NOMO-1 (cell line): Measurements from ENCODE around the gene DNAH10.

Experiments used
- DNase-seq, 2 experiments: peaks; one replicate each; lab custom pipeline; 2025; ENCODE audit not compliant: unreplicated experiment in 2 of 2; lab: John Stamatoyannopoulos, UW

The DNAH10 gene

DNA sequence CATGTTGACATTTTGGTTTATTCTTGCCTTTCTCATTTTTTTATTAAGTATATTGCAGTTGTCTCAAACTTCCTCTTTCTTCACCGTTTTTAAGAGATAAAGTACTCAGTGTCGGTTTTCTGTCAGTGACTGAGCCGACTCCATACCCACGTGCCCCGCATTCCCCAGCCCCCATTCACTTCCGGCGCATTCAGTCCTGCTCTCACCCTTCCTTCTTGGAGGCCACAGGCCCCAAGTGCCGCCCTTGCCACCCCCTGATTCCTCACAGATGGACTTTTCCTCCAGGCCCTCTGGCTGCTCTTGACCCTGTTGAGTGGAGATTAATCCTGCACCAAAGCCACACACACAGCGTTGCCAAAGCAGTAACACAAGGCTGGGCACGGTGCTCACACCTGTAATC lies 19.1 kb upstream of the DNAH10 start:
- DNase-seq, result peak; percentile 86 to 88

DNA sequence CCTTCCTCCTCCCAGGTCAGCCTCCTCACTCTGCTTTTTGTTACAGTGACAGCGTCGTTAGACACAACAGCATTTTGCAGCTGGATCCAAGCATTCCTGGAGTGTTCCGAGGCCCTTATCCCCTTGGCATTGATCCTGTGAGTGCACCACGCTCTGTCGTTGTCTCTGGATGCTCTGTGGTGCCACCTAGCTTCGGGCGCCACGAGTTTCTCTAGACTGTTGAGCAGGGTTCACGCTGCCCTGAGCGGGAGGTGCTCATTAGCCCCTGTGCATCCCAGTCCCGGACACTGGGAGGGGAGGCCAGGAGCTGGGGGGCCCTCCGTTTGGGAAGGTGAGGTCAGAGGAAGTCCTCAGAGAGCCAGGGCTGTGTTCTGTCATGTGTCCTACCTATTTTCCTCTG lies 17.3 kb upstream of the DNAH10 start:
- no peak for DNase-seq

DNA sequence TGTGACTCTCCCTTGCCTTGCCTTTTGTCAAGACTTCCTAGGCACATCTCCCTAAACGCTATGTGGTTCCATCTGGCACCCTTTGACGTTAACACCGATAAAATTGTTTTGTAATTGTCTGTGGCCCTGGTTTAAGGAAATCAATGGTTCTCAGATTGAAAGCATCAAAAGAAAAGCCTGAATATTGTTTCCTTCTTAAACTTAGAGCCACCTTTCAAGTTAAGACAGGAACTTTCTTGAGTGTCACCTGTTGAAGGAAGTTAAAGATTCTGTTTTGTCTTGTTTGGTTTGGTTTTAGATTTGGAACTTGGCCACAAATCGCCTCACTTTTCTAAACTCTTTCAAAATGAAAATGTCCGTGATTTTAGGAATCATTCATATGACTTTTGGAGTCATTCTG lies 14.8 kb upstream of the DNAH10 start:
- no peak for DNase-seq

GRCh38 chr12:123748161-123748560 lies 13.9 kb upstream of the DNAH10 start:
- peak; percentile 38 to 65 for DNase-seq

DNA sequence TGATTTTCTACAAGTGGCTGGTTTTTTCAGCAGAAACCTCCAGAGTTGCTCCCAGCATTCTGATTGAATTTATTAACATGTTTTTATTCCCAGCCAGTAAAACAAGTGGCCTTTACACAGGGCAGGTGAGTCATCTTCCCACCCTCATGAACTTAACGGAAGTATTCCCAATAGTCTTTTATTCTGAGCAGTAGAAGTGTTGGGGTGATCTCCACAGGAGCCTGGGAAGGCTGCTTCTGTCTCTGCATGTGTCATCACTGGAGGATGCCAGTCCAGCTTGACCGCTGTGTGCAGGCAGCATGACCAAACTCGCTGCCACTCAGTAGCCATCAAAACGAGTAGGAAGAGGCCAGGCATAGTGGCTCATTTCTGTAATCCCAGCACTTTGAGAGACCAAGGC lies 13.4 kb upstream of the DNAH10 start:
- DNase-seq, result no peak

DNA sequence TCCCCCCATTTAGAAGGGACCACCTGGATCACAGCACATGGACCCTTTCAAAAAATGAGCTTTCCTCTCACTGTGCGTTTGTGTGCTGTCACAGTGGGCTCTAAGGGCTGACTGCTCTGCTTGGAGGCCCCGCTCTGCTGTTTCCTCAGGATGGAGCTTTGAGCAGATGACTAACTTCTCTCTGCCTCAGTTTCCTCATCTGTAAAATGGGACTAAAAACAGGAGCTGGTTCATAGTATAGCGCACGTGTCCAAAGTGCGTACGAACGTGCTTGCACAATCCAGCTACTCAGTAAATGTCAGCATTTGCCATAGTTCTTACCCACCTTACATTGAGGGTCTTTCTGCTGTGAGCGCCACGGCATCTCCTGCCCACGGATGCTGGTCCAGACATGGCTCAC lies 12.7 kb upstream of the DNAH10 start:
- no peak for DNase-seq

- DNase-seq, result no peak
These were observed 11.9 kb upstream of the DNAH10 start for GRCh38 chr12:123750159-123750656.

GRCh38 chr12:123752046-123752445 lies 10.1 kb upstream of the DNAH10 start:
- DNase-seq, result no peak

DNA sequence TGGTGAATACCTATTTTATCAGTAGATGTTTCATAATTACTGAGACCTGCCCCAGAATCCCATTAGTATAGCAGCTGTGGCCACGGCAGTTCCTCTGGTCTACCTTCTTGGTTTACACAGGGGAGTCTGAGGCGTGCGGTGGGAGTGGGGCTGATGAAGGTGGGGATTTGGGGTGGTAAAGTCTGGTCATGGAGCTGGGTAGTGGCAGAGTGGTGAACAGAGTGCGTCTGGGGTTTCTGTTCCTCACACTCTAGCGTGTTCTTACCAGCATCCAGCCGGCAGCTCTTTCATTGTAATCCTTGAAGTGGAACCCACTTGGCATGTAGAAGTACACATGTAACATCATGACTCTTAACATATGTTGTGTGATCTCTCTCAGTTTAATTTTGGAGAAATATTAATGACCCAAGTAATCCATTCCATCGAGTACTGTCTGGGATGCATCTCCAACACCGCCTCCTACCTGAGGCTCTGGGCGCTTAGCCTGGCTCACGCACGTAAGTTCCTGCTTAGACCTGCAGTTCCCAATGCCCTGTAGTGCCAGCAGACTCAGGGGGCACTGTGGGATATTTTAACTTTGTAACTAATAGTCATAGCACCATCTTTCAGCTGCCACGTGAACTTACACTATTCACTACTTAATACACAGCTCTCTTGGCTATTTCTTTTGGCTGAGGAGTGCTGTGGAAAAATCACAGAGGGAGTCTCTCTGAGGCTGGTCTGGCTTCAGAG lies 7.9 kb upstream of the DNAH10 start:
- DNase-seq, result no peak

- DNase-seq, result no peak
These were observed 4.5 kb upstream of the DNAH10 start for GRCh38 chr12:123757561-123757960.

DNA sequence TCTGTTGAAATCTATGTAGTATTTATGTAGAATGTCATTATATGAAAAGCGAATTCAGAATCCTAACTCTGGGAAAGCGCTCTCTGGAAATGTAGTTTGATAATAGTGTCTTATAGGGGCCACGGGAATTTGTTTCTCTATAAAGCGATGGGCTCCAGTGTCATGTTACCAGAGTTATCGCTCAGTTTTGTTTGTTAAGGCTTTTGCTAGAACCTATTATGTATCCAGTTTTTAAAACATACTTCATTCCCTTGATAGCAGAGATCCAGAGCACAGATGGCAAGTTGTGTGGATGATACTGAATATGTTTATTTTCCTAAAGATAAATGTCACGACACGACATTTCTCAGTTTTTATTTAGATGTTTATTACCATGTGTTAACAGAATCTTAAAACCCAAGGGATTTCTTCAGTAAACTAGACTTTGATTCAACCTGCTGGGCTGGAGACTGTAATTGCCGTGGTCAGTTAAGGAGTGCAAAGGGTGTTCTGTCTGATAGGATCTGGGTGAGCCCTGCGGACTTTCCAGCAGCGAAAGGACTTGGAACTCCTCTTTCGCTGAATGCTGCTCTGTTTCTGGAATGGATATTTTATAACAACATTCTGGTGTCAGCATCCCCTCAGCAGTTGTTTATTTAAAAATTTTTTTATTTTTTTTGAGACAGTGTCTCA lies 1.7 kb upstream of the DNAH10 start:
- DNase-seq, result no peak

GRCh38 chr12:123762715-123763052 lies 583 bp downstream of the DNAH10 start:
- DNase-seq, result no peak

DNA sequence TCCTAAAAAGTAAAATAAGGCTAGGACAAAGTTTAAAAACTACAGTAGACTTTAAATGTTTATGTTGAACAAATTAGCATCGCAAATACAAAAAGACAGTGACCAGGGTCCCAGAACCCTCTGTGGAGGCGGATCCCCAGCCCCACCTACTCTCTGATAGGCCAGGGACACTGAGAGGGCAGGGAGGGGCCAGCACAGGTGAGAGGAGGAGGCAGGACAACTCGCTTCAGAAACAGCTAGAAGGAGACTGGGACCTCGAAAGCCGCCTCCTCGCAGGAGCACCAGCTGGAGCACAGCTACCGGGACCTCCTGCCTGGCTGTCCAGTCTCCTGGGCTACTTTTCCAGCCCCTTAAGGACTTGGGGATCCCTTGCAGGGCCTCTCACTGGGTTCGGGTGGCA lies 992 bp downstream of the DNAH10 start:
- DNase-seq, result no peak

GRCh38 chr12:123764109-123764508 lies 2.0 kb downstream of the DNAH10 start:
- no peak for DNase-seq

DNA sequence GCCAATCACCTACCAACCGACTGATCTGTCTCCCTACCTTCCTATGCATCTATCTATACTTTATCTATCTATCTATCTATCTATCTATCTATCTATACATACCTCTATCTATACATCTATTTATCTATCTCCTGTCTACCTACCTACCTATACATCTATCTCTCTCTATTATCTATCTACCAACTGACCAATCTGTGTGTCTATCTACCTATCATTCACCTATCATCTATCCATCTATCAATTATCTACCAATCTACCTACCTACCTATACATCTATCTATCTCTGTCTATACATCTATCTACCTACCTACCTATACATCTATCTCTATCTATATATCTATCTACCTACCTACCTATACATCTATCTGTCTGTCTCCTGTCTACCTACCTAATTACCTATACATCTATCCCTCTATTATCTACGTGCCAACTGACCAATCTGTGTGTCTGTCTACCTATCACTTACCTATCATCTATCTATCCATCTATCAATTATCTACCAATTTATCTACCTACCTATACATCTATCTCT lies 3.5 kb downstream of the DNAH10 start:
- DNase-seq, result no peak

DNA sequence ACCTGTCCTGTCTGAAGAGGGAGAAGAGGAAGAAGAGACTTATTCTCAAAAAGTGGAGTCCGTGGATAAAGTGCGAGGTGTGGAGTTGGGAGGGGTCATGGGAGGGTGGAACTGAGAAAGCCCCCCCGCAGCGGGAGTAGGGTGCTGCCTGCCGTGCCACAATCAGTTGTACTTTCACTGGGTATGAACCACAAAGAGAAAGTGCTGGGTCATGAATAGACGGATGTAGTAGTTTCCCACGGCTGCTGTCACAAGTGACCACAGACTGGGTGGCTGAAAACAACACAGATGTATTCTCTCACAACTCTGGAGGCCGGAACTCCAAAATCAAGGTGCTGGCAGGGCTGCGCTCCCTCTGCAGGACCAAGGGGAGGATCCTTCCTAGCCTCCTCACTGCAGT lies 5.5 kb downstream of the DNAH10 start:
- peak in 1 of 2 experiments; percentile 72 for DNase-seq

DNA sequence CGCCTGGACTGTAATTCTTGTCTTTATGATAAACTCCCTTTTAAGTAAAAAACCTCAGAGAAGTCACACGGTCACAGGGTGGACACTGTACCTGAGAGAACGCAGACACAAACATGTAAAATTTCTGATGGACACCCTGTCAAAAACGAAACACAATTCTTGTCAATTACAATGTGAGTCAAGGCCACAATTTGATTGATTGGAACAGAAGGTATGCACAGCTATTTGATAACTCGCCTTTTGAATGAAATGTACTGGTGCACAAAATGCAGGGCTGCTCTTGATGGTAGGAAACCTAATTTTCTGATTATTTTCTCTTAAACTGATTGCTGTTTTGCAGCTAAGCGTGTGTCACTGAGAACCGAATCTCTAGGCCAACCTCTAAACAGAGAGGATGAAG lies 9.2 kb downstream of the DNAH10 start:
- no peak for DNase-seq

- no peak for DNase-seq
These were observed 10.0 kb downstream of the DNAH10 start for GRCh38 chr12:123772074-123772473.

DNA sequence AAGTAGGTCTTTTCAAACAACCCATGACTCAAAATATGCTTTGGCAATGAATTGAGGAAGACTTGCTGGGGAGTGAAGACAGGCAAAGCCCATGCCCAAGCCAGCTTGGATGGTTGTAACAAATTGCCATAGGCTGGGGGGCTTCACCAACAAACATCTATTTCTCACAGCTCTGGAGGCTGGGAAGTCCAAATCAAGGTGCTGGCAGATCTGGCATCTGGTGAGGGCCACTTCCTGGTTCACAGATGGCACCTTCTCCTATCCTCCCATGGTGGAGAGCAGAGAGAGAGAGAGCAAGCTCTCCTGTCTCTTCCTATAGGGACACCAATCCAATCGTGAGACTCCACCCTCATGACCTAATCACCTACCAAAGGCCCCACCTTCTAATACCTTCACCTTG lies 11.3 kb downstream of the DNAH10 start:
- DNase-seq, result no peak

DNA sequence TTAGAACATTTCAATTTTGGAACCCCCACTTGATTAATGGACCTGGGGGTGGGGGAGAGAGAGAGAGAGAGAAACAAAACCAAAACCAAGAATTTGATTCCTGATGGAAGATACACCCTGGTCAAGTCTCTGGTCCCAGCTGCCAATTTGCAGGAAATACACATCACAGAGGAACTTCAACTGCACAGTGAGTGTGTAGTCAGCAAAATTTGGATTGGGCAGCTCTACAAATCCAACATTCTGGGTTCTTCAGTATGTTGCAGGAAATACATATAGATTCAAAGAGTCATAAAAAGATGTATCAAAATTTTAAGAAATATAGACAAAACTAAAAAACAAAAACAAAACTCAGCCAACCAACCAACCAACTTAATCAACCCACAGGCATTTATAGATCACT lies 17.4 kb downstream of the DNAH10 start:
- DNase-seq, result no peak

DNA sequence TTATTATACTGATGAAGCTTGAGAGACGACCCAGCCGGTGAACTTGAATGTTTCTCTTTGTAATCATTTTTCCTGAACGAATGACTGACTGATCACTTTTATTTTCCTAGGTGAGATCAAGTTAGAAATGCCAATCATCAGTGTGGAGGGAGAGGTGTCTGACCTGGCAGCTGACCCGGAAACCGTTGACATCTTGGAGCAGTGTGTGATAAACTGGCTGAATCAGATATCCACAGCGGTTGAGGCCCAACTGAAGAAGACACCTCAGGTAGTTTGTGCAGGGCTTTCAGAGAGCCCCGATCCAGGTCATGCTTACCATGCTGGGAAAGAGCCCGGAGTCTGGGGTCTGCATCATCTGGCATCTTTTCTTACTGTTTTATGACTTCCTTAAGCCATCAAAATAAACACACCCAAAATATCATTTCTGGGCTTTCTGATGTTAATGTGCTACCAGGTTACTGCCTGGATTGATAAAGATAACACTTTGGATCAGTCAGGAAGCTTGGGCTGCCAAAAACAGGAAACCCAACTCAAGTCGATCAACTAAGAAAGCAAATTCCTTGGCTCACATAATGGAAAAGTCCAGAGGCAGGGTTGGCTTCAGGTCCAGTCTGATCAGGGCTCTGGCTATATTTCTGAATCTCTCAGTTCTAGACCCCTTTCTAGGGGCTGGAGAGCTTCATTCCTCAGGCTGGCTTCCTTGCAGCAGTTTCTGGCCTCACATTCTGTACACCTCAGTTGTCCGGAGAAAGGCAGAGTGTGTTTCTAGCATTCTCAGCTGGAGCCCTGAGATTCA lies 21.1 kb downstream of the DNAH10 start:
- DNase-seq, result no peak
